Tibial nerve (tissue), 3 donors: Measurements from ENCODE around the gene SPATA1.

Source experiments
- POLR2A ChIP-seq, 2 donors: fragments of 450-650 bp; IDR thresholded peaks; one replicate each; pipeline ENCODE4 v1.6.1; 2017; ENCODE audit warnings: antibody characterized with exemption in 2 of 2, mild to moderate bottlenecking in 2 of 2, moderate library complexity in 2 of 2
- TF ChIP-seq, protein P1 (sequence below), 5 experiments: fragments of 200-600 bp in 3 of 5; fragments of 450-650 bp in 2 of 5; sonication (generic) in 3 of 5; IDR thresholded peaks; one replicate each; pipeline ENCODE4 v1.5.1; 2016 to 2019; ENCODE audit warnings: antibody characterized with exemption in 5 of 5, mild to moderate bottlenecking in 3 of 5, moderate library complexity in 2 of 5

DNA sequence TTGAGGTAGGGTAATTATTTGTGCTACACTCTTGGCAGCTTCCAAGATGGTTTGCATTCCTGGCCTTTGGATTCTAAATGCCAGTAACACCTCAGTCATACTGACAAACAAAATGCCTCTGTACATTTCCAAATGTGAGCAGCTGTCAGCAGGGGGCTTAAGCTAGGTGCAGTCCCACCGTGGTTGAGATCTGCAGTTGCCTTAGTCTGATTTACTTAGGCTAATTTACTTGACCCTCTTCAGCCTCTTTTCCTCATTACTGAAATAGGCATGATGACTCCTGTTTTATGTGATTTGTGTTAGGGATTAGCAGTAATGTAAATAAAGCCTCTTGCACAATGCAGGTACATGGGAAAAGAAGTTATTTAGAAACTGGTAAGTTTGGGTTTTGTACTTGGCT lies 13.5 kb upstream of the SPATA1 start:
- TF ChIP-seq, protein P1, sequence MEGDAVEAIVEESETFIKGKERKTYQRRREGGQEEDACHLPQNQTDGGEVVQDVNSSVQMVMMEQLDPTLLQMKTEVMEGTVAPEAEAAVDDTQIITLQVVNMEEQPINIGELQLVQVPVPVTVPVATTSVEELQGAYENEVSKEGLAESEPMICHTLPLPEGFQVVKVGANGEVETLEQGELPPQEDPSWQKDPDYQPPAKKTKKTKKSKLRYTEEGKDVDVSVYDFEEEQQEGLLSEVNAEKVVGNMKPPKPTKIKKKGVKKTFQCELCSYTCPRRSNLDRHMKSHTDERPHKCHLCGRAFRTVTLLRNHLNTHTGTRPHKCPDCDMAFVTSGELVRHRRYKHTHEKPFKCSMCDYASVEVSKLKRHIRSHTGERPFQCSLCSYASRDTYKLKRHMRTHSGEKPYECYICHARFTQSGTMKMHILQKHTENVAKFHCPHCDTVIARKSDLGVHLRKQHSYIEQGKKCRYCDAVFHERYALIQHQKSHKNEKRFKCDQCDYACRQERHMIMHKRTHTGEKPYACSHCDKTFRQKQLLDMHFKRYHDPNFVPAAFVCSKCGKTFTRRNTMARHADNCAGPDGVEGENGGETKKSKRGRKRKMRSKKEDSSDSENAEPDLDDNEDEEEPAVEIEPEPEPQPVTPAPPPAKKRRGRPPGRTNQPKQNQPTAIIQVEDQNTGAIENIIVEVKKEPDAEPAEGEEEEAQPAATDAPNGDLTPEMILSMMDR (IDR thresholded peaks at IDR 0.05), result no peak
- TF ChIP-seq POLR2A (IDR thresholded peaks at IDR 0.05), result no peak
